NCI-H2029 (cell line): ENCODE measurements around the gene ERVMER34-1.

Experiments used
- DNase-seq: peaks from one replicate; lab custom pipeline; 2025; lab: John Stamatoyannopoulos, UW

The ERVMER34-1 gene

DNA sequence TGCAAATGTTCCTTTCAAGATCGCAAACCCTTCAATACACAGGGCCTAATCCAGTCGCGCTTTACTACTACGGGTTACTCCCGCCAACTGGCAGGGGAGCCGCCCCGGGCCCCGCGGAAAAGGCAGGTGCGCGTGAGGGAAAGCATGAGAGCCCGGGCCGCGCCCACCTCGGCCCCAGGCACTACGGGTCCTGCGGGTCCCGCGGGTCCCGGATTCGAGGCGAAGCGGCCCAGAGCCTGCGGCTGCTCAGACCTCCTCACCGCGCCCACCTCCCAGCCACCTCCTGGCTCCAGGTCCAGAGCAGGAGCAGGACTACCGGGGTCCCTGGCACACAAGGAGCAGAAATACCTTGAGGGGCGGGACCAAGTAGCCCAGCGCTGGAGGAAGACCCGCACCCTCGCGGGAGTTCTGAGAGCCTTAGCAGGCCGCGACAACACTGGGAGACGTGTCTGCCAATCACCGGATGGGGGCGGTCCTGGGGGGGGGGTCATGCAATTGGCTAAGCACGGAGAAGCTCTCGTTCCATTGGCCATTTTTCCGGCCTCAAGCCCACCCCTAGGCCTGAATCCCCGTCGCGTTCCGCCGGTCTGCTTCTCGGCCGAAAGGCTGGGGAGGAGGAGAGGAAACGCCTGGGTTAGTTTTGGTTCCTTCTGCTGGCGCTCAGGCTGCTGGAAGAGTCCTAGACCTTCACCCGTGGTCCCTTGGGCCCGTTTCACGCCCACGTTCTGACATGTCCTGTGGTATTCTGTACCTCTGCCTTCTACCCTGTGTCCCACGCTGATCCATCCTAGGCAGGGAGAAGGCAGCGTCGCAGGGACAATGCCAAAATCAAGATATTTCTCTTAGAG, 29.0 kb downstream of the ERVMER34-1 start:
- DNase-seq: peak; percentile 93

DNA sequence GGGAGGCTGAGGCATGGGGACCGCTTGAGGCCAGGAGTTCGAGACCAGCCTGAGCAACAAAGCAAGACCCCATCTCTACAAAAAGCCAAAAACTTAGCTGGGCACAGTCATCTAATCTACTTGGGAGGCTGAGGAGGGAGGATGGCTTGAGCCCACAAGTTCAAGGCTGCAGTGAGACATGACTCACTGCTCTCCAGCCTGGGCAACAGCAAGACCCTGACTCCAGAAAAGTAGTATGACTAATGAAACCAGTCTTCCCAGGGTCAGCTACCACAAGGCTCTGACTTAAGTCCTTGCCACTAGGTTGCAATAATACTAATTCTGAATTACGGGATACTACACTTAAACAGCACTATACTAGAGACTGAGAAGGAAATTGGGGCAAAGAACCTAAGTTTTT, 33.1 kb downstream of the ERVMER34-1 start:
- DNase-seq: no peak

DNA sequence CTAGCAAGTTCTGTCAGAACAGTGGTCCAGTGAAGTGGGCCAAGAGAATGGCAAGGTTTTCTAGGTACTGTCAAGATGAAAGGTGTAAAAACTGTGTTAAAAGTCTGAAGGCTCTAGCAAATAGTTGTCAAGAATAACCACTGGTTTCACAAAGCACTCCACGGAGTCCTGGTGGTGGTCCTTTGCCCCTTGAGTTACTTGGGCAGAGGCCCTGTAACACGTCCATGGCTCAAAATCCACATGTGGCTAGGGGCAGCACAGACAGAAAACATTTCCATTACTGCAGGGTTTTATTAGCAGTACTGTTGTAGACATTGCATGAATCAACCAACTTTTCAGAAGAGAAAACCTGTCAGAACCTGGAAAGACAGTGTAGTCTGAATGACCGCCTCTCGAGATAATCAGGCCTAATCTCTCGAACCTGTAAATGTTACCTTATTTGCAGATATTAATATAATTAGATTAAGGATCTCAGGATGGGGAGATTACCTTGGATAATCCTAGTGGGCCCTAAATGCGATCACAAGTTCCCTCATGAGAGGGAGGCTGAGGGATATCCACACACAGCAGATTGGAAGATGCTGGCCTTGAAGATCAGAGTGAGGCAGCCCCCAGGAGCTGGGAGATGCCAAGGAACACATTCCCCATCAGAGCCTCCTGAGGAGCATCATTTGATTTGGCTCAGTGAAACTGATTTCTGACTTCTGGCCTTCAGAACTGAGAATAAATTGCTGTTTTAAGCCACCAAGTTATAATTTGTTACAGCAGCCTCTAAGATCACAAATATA, 34.7 kb downstream of the ERVMER34-1 start:
- no peak for DNase-seq

DNA sequence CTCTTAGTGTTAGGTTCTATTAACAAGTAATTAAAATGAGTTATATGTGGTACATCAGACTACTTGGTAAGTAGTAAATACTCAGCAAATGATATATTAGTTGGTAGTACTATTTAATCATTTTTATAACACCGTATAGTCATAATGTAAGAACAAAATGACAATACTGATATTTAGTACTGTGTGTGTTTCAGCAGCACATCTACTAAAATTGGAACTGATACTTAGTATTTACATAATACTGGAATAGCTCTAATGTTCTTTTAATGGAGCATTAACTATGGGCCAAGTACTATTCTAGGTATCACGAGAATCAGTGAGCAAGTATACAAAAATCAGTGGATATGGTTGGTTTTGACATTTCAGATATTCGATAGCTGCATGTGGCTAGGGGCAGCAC, 35.3 kb downstream of the ERVMER34-1 start:
- no peak for DNase-seq

DNA sequence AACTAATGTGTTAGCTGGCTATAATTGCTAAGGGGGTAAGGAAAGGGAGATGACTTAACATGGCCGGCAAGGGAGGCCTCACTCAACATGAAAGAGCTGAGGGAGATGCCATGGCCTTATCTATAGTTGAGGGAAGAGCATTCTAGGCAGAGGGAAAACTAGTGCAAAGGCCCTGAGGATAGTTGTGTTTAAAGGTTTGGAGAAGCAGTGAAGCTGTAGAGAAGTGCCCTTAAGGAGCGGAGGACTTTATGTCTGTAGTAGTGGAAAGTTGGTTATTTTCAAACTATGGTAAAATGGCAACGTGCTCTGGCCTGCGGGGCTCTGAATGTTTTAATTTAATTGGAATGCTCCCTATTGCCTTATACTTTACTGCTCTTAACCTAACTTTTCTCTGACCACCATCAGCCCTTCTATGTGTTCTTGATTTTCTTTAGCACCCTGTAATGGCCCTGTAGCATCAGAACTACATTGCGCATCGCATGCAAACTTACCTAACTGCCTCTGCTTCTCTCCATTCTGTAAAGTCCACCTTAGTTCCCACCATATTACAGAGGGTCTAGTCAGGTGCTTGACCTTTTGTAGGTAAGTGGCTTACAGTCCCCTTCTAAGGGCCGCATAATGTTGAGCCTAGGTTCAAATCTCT, 35.8 kb downstream of the ERVMER34-1 start:
- DNase-seq: no peak

DNA sequence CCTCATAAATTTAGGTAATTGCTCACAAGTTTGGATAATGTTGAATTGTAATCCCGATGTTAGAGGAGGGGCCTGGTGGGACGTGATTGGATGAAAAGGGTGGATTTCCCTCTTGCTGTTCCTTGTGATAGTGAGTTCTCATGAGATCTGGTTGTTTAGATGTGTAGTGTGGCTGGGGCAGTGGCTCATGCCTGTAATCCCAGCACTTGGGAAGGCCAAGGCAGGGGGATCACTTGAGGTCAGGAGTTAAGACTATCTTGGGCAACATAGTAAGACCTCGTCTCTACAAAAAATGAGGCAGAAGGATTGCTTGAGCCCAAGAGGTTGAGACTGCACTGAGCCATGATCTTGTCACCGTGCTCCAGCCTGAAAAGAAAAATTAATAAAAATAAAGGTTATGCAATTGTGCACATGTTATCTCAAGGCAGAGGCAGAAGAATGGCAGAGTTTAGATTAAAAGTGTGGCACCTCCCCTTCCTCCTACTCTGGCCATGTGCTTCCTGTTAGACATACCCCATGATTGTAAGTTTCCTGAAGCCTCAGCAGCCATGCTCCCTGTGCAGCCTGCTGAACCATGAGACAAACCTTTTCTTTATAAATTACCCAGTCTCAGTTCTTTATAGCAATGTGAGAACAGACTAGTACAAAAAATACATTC, 36.5 kb downstream of the ERVMER34-1 start:
- DNase-seq: no peak

DNA sequence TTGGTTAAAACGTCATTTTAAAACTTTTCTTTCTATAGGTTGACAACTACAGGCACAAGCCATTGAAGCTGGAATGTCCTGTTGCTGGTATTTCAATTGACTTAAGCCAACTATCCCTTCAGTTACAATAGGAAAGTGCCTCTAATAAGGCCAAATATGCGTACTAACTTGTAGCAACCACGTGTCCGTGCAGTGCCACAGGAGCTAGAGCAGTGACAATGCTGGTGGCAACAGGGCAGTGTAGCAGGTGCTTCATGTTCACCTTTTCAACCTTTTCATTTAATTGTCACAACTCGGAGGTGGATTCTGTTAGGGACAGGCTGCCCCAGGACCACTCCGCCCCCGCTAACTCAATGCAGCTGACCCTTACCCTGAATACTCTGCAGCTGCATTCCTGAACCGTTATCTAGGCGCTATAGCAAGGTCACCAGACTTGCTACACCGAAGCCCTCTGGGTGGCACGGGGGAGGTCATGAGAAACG, 37.7 kb downstream of the ERVMER34-1 start:
- DNase-seq: no peak

DNA sequence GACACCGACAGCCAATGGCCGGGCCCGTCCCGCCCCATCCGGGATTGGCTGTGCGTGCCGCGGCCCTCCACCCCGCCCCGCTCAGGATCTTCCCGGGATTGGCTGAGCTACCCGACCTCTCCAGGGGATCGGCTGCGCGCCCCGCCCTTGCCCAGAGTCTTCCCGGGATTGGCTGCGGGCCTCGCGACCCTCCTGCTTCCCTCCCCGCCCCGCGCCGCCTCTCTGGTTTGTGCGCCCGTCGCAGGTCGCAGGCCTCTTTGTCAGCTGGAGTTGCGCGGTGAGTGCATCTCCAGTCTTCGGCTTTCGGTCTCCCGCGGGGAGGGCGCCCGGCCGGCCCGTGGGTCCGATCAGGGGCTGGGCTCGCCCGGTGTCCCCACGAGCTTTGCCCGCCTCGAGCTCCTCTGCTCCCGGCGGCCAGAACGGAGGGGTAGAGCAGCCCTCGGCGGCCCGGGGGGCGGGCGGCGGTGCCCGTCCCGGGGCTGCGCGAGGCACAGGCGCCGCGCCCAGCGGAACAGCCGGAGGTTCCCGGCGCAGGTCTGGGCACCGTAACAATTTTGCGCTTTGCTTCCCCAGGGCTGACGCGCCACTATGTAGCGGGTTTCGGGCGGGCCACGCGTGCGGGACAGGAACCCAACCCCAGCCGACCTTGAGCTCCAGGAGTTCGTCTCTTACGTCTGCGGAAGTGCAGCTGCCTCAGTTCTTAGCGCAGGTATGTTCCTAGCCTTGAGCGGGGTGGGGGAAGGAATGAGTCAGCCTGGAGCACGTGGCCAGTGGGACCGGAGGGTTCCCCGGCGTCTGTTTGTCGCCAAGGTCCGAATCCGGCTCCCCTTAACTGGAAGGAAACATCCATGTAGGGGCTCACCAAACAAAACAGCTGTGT, 38.7 kb downstream of the ERVMER34-1 start:
- DNase-seq: peak; percentile 93

DNA sequence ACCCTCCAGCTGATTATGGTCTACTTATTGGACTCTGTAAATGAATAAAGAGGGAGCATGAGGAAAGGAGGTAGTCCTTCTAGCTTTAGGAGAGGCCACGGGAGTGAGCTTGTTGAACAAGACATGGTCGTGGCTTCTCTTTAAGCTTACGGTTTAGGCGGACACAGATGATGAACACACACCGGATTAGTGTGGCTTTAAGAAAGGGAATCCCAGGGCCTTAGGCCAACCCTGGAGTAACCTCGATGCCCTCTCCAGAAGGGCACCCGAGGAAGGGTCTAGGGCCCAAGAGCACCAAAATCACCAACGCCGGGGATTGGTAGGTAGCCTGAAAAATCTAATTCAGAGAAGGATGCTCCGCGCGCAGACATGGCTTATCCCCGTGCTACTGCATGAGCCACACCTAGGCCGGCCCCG, 39.4 kb downstream of the ERVMER34-1 start:
- DNase-seq: no peak

DNA sequence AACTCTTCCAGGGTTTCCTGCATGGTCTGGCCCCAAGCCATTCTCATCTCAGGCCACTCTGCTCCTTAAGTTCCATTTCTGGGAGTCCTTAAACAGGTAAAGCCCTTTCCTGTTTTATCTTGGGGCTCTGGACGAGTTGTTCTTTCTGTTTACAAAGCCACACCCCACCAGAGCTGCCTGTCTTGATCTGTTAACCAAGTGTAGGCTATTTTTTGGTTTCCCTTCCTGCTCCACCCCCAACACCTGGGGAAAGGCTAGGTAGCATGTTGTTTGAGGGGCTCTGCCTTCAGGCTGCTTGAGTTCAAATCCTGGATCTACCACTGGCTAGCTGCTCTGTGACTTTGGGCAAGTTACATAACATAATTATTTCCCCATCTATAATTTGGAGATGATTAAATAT, 40.0 kb downstream of the ERVMER34-1 start:
- no peak for DNase-seq

DNA sequence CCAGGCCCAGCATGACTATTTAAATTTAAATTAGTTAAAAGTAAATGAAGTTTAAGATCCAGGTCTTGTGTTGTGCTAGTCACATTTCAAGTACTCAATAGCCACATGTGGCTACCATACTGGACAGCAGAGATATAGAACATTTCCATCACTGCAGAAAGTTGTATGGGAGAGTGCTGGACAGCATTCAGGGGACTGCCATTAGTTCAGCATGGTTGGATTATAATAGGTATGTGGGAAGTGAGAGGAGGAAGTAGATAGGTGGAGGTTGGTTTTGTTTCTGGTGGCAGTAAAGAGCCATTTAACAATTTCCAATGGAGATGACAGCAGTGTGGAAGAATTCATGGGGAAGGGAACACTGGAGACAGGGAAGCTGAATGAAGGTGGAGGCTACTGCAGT, 42.1 kb downstream of the ERVMER34-1 start:
- no peak for DNase-seq

DNA sequence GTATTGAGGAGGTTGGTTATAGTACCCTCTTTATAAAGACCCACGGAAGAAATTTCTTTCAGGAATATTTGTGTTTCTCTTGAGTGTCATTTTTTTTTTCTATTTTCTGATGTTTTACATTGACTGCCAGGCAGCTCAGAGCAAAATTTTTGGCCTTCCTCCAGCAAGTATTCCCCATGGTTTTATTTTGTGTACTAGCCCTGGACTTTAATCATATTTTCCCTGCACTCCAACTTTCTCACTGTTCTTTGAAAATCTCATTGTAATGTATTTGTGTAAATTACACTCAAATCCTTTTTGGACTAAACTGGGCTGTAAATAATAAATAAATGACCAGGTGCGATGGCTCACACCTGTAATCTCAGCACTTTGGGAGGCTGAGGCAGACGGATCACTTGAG, 46.6 kb downstream of the ERVMER34-1 start:
- DNase-seq: no peak

DNA sequence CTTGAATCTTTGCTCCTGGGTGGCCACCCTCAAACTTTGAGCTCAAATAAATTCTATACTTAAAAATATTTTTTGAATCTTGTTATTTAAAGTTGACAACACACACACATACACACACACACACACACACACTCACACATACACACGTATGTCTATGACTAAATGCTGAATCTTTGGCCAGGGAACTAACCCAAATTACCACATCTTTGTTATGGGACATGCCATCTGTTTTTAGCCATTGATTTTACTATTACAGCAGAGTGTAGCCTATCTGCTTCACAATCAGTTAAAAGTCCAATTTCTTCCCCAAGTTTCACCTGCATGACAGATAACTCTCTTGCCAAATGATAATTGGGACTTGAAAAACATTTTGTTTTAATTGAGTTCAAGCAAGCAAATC, 47.1 kb downstream of the ERVMER34-1 start:
- DNase-seq: no peak

DNA sequence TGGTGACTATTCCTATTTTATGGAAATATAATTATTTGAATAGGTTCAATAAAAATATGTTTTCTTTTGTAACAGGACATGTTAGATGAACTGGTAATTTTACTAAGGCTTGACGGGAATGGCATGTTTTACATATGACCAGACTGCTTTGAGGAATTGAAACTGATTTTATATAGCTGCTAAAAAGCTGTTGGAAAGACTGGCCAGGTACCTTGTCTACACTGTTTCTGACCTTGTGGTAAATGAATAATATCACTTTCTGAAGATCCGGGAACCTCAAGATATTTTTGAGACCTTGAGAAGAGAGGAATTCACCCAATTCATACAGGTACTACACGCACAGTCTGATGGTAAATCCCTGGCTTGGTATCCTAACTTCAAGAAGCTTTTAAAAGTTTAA, 50.0 kb downstream of the ERVMER34-1 start:
- no peak for DNase-seq

DNA sequence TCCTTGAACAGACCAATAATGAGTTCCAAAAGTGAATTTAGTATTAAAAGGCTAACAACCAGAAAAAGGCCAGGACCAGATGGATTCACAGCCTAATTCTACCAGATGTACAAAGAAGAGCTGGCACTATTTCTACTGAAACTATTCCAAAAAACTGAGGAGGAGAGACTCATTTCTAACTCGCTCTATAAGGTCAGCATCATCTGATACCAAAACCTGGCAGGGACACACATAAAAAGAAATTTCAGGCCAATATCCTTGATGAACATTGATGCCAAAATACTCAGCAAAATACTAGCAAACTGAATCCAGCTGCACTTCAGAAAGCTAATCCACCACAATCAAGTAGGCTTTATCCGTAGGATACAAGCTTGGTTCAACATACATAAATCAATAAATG, 56.3 kb downstream of the ERVMER34-1 start:
- no peak for DNase-seq

DNA sequence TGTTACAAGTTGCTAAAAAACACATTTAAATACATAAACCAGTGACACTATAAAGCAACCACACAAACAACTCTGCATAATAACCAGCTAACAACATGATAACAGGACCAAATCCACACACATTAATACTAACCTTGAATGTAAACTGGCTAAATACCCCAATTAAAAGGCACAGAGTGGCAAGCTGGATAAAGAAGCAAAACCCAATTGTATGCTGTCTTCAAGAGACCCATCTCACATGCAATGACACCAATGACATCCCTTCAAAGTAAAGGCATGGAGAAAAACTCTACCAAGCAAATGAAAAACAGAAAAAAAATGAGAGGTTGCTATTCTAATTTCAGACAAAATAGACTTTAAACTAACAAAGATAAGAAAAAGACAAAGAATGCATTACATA, 57.7 kb downstream of the ERVMER34-1 start:
- no peak for DNase-seq
